ENCODE data around the gene BSPRY. TPM values are rescaled to one million over a fixed set of nuclear protein-coding genes. Genes with fewer than 3 reads are reported as not detected.
A peak's percentile ranks its signal among the peaks of the same experiment; 100 is the strongest.

Gene BSPRY
- total and polyA plus RNA-seq, 2 of the 13 experiments (the other 11 are each of a cell fraction or from before 2014, with no cell fraction given), result 0.09 to 0.26 TPM

DNA sequence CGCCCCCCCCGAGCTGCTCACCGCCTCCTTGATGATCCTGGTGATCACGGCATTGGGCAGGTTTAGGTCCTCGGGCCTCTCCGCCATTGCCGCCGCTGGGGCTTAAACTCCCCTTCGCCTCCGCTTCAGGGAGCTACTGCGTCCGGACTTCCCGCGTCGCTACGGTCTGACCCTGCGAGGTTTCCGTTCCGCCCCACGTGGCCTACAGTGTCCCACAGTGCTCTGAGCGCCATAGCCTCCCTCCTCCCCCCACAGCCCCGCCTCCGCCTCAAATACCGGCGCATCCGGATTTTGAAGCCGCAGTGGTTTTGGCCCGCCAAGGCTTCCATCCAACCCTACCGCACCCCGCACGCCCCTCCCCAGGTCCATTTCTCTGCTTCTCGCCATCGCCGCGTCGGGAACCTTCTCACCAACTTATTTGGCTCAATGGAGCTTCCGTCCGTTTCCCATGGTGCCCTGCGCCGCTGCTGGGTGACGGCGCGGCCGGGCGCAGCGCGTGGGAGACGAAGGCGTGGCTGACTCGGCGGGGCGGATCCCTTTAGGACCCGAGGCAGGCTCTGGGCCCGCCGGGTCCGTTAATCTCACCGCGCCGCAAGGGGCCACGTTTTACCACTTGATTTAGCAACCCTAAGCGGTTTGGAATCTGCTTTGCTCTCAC lies 61.0 kb downstream of the BSPRY start, which contains the start of the genes C9orf43 and POLE3 (continued):
- peak; percentile 63 for TF ChIP-seq ZNF773 (CRISPR knock-in tag; IDR thresholded peaks at IDR 0.05; ENCODE audit: borderline replicate concordance)
- TF ChIP-seq ETV6 (CRISPR knock-in tag; conservative IDR thresholded peaks at IDR 0.05), result no peak; the same call in 1 of the 2 replicates
- TF ChIP-seq TGIF2 (CRISPR knock-in tag; IDR thresholded peaks at IDR 0.05), result peak; percentile 73
- TF ChIP-seq ZNF746 (CRISPR knock-in tag; IDR thresholded peaks at IDR 0.05), result peak; percentile 66; the same call in 1 of the 2 replicates
- 0 out of 2 replicates have a peak, but pooled peaks have one; percentile 59 for TF ChIP-seq NFRKB (IDR thresholded peaks at IDR 0.05)
- TF ChIP-seq NR1H2 (CRISPR knock-in tag; IDR thresholded peaks at IDR 0.05; ENCODE audit: borderline replicate concordance, low read depth), result no peak
- no peak for TF ChIP-seq PHB2 (IDR thresholded peaks at IDR 0.05; ENCODE audit: partially characterized antibody)
- TF ChIP-seq, protein P1, sequence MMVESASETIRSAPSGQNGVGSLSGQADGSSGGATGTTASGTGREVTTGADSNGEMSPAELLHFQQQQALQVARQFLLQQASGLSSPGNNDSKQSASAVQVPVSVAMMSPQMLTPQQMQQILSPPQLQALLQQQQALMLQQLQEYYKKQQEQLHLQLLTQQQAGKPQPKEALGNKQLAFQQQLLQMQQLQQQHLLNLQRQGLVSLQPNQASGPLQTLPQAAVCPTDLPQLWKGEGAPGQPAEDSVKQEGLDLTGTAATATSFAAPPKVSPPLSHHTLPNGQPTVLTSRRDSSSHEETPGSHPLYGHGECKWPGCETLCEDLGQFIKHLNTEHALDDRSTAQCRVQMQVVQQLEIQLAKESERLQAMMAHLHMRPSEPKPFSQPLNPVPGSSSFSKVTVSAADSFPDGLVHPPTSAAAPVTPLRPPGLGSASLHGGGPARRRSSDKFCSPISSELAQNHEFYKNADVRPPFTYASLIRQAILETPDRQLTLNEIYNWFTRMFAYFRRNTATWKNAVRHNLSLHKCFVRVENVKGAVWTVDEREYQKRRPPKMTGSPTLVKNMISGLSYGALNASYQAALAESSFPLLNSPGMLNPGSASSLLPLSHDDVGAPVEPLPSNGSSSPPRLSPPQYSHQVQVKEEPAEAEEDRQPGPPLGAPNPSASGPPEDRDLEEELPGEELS (CRISPR knock-in tag; IDR thresholded peaks at IDR 0.05), result peak; percentile 46; the same call in 1 of the 2 replicates
- TF ChIP-seq ZC3H4 (CRISPR knock-in tag; IDR thresholded peaks at IDR 0.05; ENCODE audit: borderline replicate concordance), result no peak
- TF ChIP-seq RFX5 (IDR thresholded peaks at IDR 0.05; ENCODE audit: low read depth, low read length), result 0 out of 2 replicates have a peak, but pooled peaks have one; percentile 40
- TF ChIP-seq MYC (CRISPR knock-in tag; IDR thresholded peaks at IDR 0.05; ENCODE audit: borderline replicate concordance), result peak; percentile 99
- TF ChIP-seq ZNF207 (IDR thresholded peaks at IDR 0.05; ENCODE audit: borderline replicate concordance), result no peak
- 0 out of 2 replicates have a peak, but pooled peaks have one; percentile 39 for TF ChIP-seq MIXL1 (CRISPR knock-in tag; IDR thresholded peaks at IDR 0.05)
- TF ChIP-seq KDM1A (CRISPR knock-in tag; IDR thresholded peaks at IDR 0.05), result no peak
- no peak for TF ChIP-seq MYNN (CRISPR knock-in tag; IDR thresholded peaks at IDR 0.05; ENCODE audit: low read depth)
- TF ChIP-seq ZNF737 (CRISPR knock-in tag; IDR thresholded peaks at IDR 0.05; ENCODE audit: borderline replicate concordance), result no peak
- TF ChIP-seq, protein P2, sequence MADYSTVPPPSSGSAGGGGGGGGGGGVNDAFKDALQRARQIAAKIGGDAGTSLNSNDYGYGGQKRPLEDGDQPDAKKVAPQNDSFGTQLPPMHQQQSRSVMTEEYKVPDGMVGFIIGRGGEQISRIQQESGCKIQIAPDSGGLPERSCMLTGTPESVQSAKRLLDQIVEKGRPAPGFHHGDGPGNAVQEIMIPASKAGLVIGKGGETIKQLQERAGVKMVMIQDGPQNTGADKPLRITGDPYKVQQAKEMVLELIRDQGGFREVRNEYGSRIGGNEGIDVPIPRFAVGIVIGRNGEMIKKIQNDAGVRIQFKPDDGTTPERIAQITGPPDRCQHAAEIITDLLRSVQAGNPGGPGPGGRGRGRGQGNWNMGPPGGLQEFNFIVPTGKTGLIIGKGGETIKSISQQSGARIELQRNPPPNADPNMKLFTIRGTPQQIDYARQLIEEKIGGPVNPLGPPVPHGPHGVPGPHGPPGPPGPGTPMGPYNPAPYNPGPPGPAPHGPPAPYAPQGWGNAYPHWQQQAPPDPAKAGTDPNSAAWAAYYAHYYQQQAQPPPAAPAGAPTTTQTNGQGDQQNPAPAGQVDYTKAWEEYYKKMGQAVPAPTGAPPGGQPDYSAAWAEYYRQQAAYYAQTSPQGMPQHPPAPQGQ (CRISPR knock-in tag; IDR thresholded peaks at IDR 0.05; ENCODE audit: borderline replicate concordance), result no peak
- no peak for TF ChIP-seq POLR2AphosphoS2 (IDR thresholded peaks at IDR 0.05; ENCODE audit: low read depth, low read length)
- TF ChIP-seq ZBTB42 (CRISPR knock-in tag; IDR thresholded peaks at IDR 0.05), result no peak
- no peak; the same call in 1 of the 2 replicates for TF ChIP-seq ZBTB3 (CRISPR knock-in tag; IDR thresholded peaks at IDR 0.05; ENCODE audit: borderline replicate concordance, low read depth)
- no peak for TF ChIP-seq ZNF557 (CRISPR knock-in tag; IDR thresholded peaks at IDR 0.05)
- TF ChIP-seq, protein P3, sequence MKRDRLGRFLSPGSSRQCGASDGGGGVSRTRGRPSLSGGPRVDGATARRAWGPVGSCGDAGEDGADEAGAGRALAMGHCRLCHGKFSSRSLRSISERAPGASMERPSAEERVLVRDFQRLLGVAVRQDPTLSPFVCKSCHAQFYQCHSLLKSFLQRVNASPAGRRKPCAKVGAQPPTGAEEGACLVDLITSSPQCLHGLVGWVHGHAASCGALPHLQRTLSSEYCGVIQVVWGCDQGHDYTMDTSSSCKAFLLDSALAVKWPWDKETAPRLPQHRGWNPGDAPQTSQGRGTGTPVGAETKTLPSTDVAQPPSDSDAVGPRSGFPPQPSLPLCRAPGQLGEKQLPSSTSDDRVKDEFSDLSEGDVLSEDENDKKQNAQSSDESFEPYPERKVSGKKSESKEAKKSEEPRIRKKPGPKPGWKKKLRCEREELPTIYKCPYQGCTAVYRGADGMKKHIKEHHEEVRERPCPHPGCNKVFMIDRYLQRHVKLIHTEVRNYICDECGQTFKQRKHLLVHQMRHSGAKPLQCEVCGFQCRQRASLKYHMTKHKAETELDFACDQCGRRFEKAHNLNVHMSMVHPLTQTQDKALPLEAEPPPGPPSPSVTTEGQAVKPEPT (CRISPR knock-in tag; IDR thresholded peaks at IDR 0.05; ENCODE audit: low read depth), result 0 out of 2 replicates have a peak, but pooled peaks have one; percentile 34
- TF ChIP-seq ZMAT3 (CRISPR knock-in tag; conservative IDR thresholded peaks at IDR 0.05), result peak; percentile 96
- no peak for TF ChIP-seq ZNF180 (CRISPR knock-in tag; IDR thresholded peaks at IDR 0.05; ENCODE audit: borderline replicate concordance, low read depth)
- no peak for TF ChIP-seq ZNF569 (CRISPR knock-in tag; IDR thresholded peaks at IDR 0.05; ENCODE audit: borderline replicate concordance)
- no peak for TF ChIP-seq PCBP2 (optimal IDR thresholded peaks at IDR 0.05; ENCODE audit: low read depth, low read length, poor library complexity, severe bottlenecking)
- TF ChIP-seq ADNP (CRISPR knock-in tag; IDR thresholded peaks at IDR 0.05), result no peak
